Chondrocyte (in vitro differentiated cells): Measurements from ENCODE around the gene TMEM119. TPM values are rescaled to one million over a fixed set of nuclear protein-coding genes. Genes with fewer than 3 reads are reported as not detected.

ENCODE experiments used
- DNase-seq: peaks from one replicate; pipeline ENCODE4 v3.0.0; 2021; ENCODE audit warnings: mixed read lengths, low spot score
- H3K27ac Mint-ChIP-seq: one replicate; pipeline ENCODE4 v1.8.0; 2021; ENCODE audit warnings: mild to moderate bottlenecking, moderate library complexity, mixed read lengths; ENCODE audit not compliant: unreplicated experiment
- H3K27me3 Mint-ChIP-seq: 2 replicates; pipeline ENCODE4 v1.8.0; 2021; ENCODE audit warnings: low read depth, mixed read lengths
- H3K36me3 Mint-ChIP-seq: 2 replicates; pipeline ENCODE4 v1.8.0; 2021; ENCODE audit warnings: low read depth, mixed read lengths
- H3K4me1 Mint-ChIP-seq: 2 replicates; pipeline ENCODE4 v1.8.0; 2021; ENCODE audit warnings: low read depth, mild to moderate bottlenecking, mixed read lengths
- H3K4me3 Mint-ChIP-seq: one replicate; pipeline ENCODE4 v1.8.0; 2021; ENCODE audit warnings: mild to moderate bottlenecking, moderate library complexity, mixed read lengths; ENCODE audit not compliant: unreplicated experiment
- H3K9me3 Mint-ChIP-seq: 2 replicates; pipeline ENCODE4 v1.8.0; 2021; ENCODE audit warnings: low read depth, mixed read lengths
- total RNA-seq: library from RNA; stranded (reverse); gene quantifications from 3 replicates; pipeline ENCODE4 v1.2.1, GENCODE V29; 2021
- TF ChIP-seq, protein P1 (sequence below): fragments of 200-600 bp; sonication (generic); IDR thresholded peaks from 2 replicates; pipeline ENCODE4 v1.5.0; 2021; ENCODE audit warnings: antibody characterized with exemption, mild to moderate bottlenecking, moderate library complexity

Gene TMEM119
- total RNA-seq, 1 donor from 2014 or later = 48.3 TPM

- Mint-ChIP-seq H3K9me3 (peaks cover 4% of the 10 kb centered on the region), H3K27me3 (no peaks in the 10 kb centered on the region), H3K27ac (no peak overlapping the region), H3K36me3 (peaks cover 3% of the 10 kb centered on the region), H3K4me3 (no peak overlapping the region), H3K4me1 (peaks cover 47% of the 10 kb centered on the region)
- no peak for DNase-seq
- TF ChIP-seq, protein P1, sequence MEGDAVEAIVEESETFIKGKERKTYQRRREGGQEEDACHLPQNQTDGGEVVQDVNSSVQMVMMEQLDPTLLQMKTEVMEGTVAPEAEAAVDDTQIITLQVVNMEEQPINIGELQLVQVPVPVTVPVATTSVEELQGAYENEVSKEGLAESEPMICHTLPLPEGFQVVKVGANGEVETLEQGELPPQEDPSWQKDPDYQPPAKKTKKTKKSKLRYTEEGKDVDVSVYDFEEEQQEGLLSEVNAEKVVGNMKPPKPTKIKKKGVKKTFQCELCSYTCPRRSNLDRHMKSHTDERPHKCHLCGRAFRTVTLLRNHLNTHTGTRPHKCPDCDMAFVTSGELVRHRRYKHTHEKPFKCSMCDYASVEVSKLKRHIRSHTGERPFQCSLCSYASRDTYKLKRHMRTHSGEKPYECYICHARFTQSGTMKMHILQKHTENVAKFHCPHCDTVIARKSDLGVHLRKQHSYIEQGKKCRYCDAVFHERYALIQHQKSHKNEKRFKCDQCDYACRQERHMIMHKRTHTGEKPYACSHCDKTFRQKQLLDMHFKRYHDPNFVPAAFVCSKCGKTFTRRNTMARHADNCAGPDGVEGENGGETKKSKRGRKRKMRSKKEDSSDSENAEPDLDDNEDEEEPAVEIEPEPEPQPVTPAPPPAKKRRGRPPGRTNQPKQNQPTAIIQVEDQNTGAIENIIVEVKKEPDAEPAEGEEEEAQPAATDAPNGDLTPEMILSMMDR = no peak
Observed at GRCh38 chr12:108615918-108616317, 18.0 kb upstream of the TMEM119 start.

DNA sequence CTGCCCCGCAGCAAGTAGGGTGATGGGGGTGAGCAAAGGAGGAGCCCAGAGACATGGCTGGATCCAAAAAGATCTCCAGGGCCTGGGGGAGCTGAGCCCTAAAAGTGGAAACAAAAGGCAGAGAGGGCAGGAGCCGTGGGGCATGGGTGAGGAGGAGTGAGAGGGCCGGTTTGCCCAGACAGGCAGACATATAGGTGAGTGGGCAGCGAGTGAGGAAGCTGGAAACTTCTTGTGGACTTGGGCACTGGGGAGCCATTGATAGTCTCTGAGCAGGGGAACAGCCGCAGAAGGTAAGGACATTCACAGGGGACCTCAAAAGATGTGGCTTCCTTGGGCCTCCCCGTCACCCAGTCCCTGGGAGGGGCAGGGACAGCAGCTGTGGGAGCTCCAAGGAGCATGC, 16.8 kb upstream of the TMEM119 start:
- no peak overlapping the region for H3K4me3 Mint-ChIP-seq
- TF ChIP-seq, protein P1 = no peak
- H3K4me1 Mint-ChIP-seq = peaks cover 56% of the 10 kb centered on the region
- no peaks in the 10 kb centered on the region for H3K27me3 Mint-ChIP-seq
- peaks cover 3% of the 10 kb centered on the region for H3K36me3 Mint-ChIP-seq
- H3K9me3 Mint-ChIP-seq = peaks cover 4% of the 10 kb centered on the region
- DNase-seq = no peak
- H3K27ac Mint-ChIP-seq = no peak overlapping the region

DNA sequence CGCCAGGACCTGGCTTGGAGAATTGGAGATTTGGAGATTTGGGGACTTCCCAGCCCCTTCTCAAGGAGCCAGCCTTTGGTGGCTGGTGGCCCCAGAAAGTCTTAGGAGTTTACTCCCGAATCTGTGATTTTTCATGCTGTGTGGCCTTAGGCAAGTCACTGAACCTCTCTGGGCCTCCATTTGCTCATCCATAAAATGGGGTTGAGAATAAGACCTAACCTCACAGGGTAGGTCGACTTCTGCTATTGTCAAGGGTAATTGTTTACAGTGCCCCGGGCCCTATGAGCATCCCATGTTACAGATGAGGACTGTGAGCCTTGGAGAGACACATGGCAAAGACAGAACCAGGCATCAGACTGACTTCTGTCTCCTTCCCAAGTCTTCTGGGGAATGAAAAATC, 16.2 kb upstream of the TMEM119 start:
- TF ChIP-seq, protein P1 = no peak
- DNase-seq = no peak
- Mint-ChIP-seq H3K4me1 (peaks cover 58% of the 10 kb centered on the region), H3K27ac (no peak overlapping the region), H3K4me3 (no peak overlapping the region), H3K9me3 (peaks cover 4% of the 10 kb centered on the region), H3K36me3 (peaks cover 3% of the 10 kb centered on the region), H3K27me3 (no peaks in the 10 kb centered on the region)

- H3K27ac Mint-ChIP-seq = peak overlapping the region; percentile 27
- DNase-seq = no peak
- peaks cover 4% of the 10 kb centered on the region for H3K9me3 Mint-ChIP-seq
- H3K4me1 Mint-ChIP-seq = peaks cover 57% of the 10 kb centered on the region
- peaks cover 3% of the 10 kb centered on the region for H3K36me3 Mint-ChIP-seq
- TF ChIP-seq, protein P1 = no peak
- no peak overlapping the region for H3K4me3 Mint-ChIP-seq
- no peaks in the 10 kb centered on the region for H3K27me3 Mint-ChIP-seq
Observed at GRCh38 chr12:108613548-108613947, 15.7 kb upstream of the TMEM119 start.

DNA sequence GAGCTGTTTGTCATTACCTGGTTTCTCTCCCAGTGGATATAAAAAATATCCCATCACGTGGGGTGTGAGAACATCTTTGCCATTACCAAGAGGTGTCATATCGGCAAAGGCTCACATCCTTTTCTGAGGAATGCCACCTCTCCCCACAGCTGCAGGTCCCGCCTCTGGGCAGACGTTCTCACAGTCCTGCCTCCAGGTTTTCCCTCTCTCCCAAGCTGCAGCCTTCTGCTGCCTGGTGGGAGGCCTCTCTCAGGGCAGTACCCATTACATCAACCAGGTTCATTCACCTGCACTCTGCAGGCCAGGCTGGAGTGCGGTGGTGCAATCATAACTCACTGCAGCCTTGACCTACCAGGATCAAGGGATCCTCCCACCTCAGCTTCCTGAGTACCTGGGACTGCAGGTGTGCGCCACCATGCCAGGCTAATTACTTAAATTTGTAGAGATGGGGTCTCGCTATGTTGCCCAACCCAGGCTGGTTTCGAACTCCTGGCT, 15.0 kb upstream of the TMEM119 start:
- TF ChIP-seq, protein P1 = no peak
- Mint-ChIP-seq H3K27ac (no peak overlapping the region), H3K36me3 (peaks cover 3% of the 10 kb centered on the region), H3K4me3 (no peak overlapping the region), H3K27me3 (no peaks in the 10 kb centered on the region), H3K4me1 (peaks cover 52% of the 10 kb centered on the region), H3K9me3 (peaks cover 4% of the 10 kb centered on the region)
- no peak for DNase-seq
